NOMO-1 treated with dmso at 0.1 percent for 144 hours (cell line): ENCODE data around the gene PAN2.
"Not testable (repeated sequence)": the region's sequence is repeated elsewhere in the genome, so short reads cannot be mapped to it uniquely, and the experiment has no call there.

Source experiments
- DNase-seq: peaks from one replicate; lab custom pipeline; 2025; ENCODE audit not compliant: unreplicated experiment; lab: John Stamatoyannopoulos, UW

PAN2 gene

DNA sequence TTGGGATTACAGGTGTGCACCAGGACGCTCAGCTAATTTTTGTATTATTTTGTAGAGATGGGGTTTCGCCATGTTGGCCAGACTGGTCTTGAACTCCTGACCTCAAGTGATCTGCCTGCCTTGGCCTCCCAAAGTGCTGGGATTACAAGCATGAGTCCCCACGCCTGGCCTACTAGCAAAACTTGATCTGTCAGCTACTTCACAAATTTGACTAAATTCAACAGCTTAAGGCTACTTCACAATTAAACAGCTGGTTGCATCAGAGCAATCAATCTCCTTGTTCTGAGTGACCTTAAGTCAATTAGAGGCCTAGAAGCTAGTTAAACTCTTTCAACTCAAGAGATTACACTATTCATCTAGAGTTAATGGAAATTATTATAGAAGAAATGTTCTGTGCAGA lies 54.9 kb downstream of the PAN2 start:
- DNase-seq: no peak

DNA sequence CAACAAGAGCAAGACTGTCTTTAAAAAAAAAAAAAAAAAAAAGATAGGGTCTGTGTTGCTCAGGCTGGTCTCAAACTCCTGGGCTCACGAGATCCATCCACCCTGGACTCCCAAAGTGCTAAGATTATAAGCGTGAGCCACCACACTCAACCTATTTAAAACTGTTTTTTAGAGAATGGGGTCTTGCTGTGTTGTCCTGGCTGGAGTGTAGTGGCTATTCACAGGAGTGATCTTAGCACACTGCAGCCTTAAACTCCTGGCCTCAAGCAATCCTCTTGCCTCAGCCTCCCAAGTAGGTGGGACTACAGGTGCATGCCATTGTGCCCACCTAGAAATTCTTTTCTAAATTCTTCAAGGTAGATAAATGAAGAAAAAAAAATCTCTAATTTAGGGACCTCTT lies 59.5 kb downstream of the PAN2 start:
- no peak for DNase-seq

GRCh38 chr12:56272468-56272867 lies 61.3 kb downstream of the PAN2 start:
- not testable (repeated sequence) for DNase-seq

DNA sequence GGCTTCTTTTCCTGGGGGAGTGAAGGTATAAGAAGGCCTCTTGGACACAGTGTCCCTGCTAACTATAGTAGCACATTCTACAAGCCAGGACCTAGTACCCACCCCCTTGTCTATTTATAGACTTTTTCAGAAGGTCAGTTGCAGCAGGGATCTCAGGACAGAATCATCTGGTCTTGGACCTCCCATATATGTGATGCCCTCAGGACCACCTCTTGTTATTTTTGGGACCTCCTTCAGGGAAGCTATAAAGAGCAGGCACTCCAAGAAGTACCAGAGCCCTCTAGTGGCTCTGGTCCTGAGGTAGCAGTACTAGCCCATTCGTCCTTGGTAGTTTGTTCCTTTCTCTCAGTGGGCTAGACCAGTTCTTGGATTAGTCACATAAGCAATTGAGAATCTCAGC lies 62.8 kb downstream of the PAN2 start:
- no peak for DNase-seq

GRCh38 chr12:56267443-56268071 lies 66.2 kb downstream of the PAN2 start:
- DNase-seq: no peak

- peak; percentile 84 for DNase-seq
Observed at GRCh38 chr12:56266693-56267442, 66.9 kb downstream of the PAN2 start, which contains the start of gene COQ10A. Gene COQ10A (plus strand): TSS chr12:56266942. CDS start chr12:56267119, 177 bp downstream.
